ENCODE data around the gene PPP2R2B.

The PPP2R2B gene

DNA sequence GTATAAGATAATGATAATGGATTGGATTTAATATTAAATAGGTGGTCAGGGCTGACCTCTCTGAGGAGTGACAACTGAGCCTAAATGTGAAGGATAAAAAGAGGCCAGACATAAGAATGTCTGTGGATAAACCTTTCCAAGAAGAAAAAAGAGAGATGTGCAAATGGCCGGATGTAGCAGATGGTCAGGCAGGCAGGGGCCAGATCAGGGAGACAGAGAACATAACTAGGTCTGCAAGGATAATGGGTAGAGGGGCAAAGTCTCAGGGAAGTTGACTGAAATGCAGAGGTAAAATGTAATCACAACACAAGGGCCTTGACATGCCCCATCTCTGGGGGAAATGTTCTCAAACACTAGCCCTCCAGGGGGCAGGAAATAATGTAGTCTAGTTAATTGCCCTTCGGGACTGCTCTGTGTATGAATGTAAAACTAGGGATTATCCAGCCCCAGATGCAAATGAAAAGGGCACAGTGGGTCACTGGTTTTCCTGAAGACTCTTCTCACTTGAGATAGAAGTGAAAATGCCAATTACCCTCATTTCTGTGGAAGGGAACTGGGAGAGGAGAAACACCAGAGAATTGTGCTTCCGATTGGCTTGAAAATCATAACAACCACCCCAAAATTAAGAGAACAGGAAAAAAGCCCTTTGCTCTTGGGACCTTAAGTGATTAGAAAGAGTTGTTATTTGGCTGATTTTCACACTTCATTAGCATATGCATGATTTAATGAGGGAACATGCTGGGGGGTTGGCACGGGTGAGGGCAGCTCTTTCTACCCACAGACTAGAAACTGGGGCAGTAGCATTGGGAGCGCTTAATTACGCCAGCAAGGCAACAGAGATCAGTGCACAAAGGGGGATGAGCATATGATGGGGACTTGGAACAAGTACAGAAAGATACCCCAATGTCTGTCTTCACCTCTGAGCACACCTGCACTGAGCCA, 88.6 kb downstream of the PPP2R2B start:
- Histone ChIP-seq H3K4me1 (no peaks in the 10 kb centered on the region), H3K27ac (no peak overlapping the region), H3K4me2 (ENCODE audit: low read length) (no peak overlapping the region), H2AFZ (no peak overlapping the region), H3K4me3 (ENCODE audit: low read depth, low read length) (no peak overlapping the region), H3K36me3 (ENCODE audit: control insufficient read depth, insufficient read depth, low read length) (no peaks in the 10 kb centered on the region), H3K79me2 (no peaks in the 10 kb centered on the region), H3K9me3 (ENCODE audit: control insufficient read depth, low read length) (no peaks in the 10 kb centered on the region), H3K9ac (no peak overlapping the region), H3K27me3 (ENCODE audit: control insufficient read depth, insufficient read depth, low read length) (no peaks in the 10 kb centered on the region)
- TF ChIP-seq, protein P1, sequence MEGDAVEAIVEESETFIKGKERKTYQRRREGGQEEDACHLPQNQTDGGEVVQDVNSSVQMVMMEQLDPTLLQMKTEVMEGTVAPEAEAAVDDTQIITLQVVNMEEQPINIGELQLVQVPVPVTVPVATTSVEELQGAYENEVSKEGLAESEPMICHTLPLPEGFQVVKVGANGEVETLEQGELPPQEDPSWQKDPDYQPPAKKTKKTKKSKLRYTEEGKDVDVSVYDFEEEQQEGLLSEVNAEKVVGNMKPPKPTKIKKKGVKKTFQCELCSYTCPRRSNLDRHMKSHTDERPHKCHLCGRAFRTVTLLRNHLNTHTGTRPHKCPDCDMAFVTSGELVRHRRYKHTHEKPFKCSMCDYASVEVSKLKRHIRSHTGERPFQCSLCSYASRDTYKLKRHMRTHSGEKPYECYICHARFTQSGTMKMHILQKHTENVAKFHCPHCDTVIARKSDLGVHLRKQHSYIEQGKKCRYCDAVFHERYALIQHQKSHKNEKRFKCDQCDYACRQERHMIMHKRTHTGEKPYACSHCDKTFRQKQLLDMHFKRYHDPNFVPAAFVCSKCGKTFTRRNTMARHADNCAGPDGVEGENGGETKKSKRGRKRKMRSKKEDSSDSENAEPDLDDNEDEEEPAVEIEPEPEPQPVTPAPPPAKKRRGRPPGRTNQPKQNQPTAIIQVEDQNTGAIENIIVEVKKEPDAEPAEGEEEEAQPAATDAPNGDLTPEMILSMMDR (IDR thresholded peaks at IDR 0.05) = no peak

DNA sequence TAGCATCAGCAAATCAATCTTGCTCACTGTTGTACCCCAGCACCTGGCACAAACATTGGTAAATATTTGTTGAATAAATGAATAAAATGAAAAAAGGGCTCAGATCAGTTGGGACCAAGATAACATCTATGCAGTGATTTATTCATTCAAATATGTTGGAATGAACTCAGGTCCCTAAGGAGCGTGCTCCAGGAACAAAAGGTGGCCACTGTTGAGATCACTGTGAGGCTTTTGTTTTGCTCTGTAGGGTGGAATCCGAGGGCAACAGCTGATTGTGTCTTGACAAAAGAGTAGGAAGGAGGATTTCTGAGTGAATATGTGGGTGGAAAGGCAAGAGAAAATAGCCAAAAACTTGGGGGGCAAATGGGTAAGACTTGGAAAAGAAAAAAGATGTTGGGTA, 89.7 kb downstream of the PPP2R2B start:
- no peaks in the 10 kb centered on the region for H3K27me3 ChIP-seq (ENCODE audit: control insufficient read depth, insufficient read depth, low read length)

DNA sequence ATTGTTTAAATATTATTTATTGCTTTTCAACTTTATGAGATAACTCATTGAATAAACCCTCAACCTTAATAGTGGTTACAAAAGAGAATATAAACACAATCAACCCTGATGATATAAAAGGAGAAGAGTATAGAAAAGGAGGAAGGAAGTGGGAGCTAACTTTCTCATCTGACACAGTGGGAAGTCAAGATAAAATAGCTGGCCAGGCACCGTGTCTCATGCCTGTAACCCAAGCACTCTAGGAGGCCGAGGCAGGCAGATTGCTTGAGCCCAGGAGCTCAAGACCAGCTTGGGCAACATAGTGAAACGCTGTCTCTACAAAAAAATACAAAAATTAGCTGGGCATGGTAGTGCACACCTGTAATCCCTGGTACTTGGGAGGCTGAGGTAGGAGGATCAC, 93.5 kb downstream of the PPP2R2B start:
- no peak overlapping the region for H2AFZ ChIP-seq
- no peaks in the 10 kb centered on the region for H3K79me2 ChIP-seq
- TF ChIP-seq, protein P1 (IDR thresholded peaks at IDR 0.05) = no peak
- H3K27me3 ChIP-seq (ENCODE audit: control insufficient read depth, insufficient read depth, low read length) = no peaks in the 10 kb centered on the region
- H3K27ac ChIP-seq = no peak overlapping the region
- H3K9me3 ChIP-seq (ENCODE audit: control insufficient read depth, low read length) = no peaks in the 10 kb centered on the region
- no peak overlapping the region for H3K9ac ChIP-seq
- no peaks in the 10 kb centered on the region for H3K4me1 ChIP-seq
- H3K4me2 ChIP-seq (ENCODE audit: low read length) = no peak overlapping the region
- H3K4me3 ChIP-seq (ENCODE audit: low read depth, low read length) = no peak overlapping the region
- no peaks in the 10 kb centered on the region for H3K36me3 ChIP-seq (ENCODE audit: control insufficient read depth, insufficient read depth, low read length)

More for the DNA sequence above, 89.7 kb downstream of the PPP2R2B start:
- Histone ChIP-seq H3K79me2 (no peaks in the 10 kb centered on the region), H3K4me1 (no peaks in the 10 kb centered on the region), H3K36me3 (ENCODE audit: control insufficient read depth, insufficient read depth, low read length) (no peaks in the 10 kb centered on the region), H3K4me3 (ENCODE audit: low read depth, low read length) (no peak overlapping the region), H2AFZ (no peak overlapping the region), H3K27ac (no peak overlapping the region), H3K9ac (no peak overlapping the region), H3K9me3 (ENCODE audit: control insufficient read depth, low read length) (no peaks in the 10 kb centered on the region), H3K4me2 (ENCODE audit: low read length) (no peak overlapping the region)
- TF ChIP-seq, protein P1 (IDR thresholded peaks at IDR 0.05) = no peak

DNA sequence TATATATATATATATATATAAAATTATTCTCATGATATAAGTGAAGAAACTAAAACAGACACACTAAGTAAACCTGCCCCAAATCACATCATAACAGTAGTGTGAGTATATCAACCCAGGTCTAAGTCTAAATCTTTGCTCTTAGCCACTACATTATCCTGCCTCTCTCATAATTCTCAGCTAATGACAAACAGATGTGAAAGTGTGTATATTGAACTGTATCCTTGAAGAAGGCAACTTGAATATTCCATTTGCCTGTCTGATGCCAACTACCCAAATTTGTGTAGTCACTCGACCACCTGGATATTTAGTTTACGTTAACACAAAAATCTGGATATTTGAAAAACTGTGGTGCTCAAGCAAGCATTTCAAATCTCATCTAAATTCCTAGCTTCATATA, 97.4 kb downstream of the PPP2R2B start:
- Histone ChIP-seq H3K9ac (no peak overlapping the region), H3K9me3 (ENCODE audit: control insufficient read depth, low read length) (no peaks in the 10 kb centered on the region), H3K27me3 (ENCODE audit: control insufficient read depth, insufficient read depth, low read length) (no peaks in the 10 kb centered on the region), H3K4me2 (ENCODE audit: low read length) (no peak overlapping the region), H3K79me2 (no peaks in the 10 kb centered on the region), H3K27ac (no peak overlapping the region), H3K4me3 (ENCODE audit: low read depth, low read length) (no peak overlapping the region), H2AFZ (no peak overlapping the region), H3K4me1 (peaks cover 2% of the 10 kb centered on the region), H3K36me3 (ENCODE audit: control insufficient read depth, insufficient read depth, low read length) (no peaks in the 10 kb centered on the region)
- TF ChIP-seq, protein P1 (IDR thresholded peaks at IDR 0.05) = no peak

Data from parathyroid adenoma (tissue), 2 donors.